ENCODE results near the gene LNPEP.

GRCh38 chr5:97062046-97062445 is 126.2 kb downstream of the LNPEP start:
- TF ChIP-seq, protein P1, sequence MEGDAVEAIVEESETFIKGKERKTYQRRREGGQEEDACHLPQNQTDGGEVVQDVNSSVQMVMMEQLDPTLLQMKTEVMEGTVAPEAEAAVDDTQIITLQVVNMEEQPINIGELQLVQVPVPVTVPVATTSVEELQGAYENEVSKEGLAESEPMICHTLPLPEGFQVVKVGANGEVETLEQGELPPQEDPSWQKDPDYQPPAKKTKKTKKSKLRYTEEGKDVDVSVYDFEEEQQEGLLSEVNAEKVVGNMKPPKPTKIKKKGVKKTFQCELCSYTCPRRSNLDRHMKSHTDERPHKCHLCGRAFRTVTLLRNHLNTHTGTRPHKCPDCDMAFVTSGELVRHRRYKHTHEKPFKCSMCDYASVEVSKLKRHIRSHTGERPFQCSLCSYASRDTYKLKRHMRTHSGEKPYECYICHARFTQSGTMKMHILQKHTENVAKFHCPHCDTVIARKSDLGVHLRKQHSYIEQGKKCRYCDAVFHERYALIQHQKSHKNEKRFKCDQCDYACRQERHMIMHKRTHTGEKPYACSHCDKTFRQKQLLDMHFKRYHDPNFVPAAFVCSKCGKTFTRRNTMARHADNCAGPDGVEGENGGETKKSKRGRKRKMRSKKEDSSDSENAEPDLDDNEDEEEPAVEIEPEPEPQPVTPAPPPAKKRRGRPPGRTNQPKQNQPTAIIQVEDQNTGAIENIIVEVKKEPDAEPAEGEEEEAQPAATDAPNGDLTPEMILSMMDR (IDR thresholded peaks at IDR 0.05): no peak
- TF ChIP-seq POLR2A (IDR thresholded peaks at IDR 0.05) (no peak), EP300 (IDR thresholded peaks at IDR 0.05) (no peak)
